Measurements from ENCODE around the gene STRN.

STRN gene

GRCh38 chr2:36823862-36824261, 142.5 kb downstream of the STRN start:
- no peak for ATAC-seq
- TF ChIP-seq TSHZ2 (CRISPR knock-in tag; IDR thresholded peaks at IDR 0.05) (no peak), ZNF8 (CRISPR knock-in tag; IDR thresholded peaks at IDR 0.05) (no peak), CSRNP3 (CRISPR knock-in tag; IDR thresholded peaks at IDR 0.05) (no peak), BACH2 (CRISPR knock-in tag; IDR thresholded peaks at IDR 0.05; ENCODE audit: borderline replicate concordance) (no peak), CREB5 (CRISPR knock-in tag; IDR thresholded peaks at IDR 0.05; ENCODE audit: low read depth) (no peak), PPARA (CRISPR knock-in tag; IDR thresholded peaks at IDR 0.05; ENCODE audit: borderline replicate concordance) (no peak), GLIS3 (CRISPR knock-in tag; IDR thresholded peaks at IDR 0.05) (no peak), ZFP30 (CRISPR knock-in tag; IDR thresholded peaks at IDR 0.05) (no peak), ZNF565 (CRISPR knock-in tag; conservative IDR thresholded peaks at IDR 0.05; ENCODE audit: low read depth) (no peak), ZC3H10 (CRISPR knock-in tag; IDR thresholded peaks at IDR 0.05) (no peak), POU6F1 (CRISPR knock-in tag; IDR thresholded peaks at IDR 0.05; ENCODE audit: borderline replicate concordance, low read depth) (no peak), ESRRG (CRISPR knock-in tag; IDR thresholded peaks at IDR 0.05) (no peak)

- no peak for ATAC-seq
- TF ChIP-seq TCF4 (CRISPR knock-in tag; IDR thresholded peaks at IDR 0.05; ENCODE audit: borderline replicate concordance), result no peak
- TF ChIP-seq POU6F1 (CRISPR knock-in tag; IDR thresholded peaks at IDR 0.05; ENCODE audit: borderline replicate concordance, low read depth), result no peak
- TF ChIP-seq ARNTL (CRISPR knock-in tag; IDR thresholded peaks at IDR 0.05; ENCODE audit: borderline replicate concordance, low read depth), result no peak
- TF ChIP-seq TSHZ2 (CRISPR knock-in tag; IDR thresholded peaks at IDR 0.05), result no peak
- TF ChIP-seq PPARA (CRISPR knock-in tag; IDR thresholded peaks at IDR 0.05; ENCODE audit: borderline replicate concordance), result no peak
- no peak for TF ChIP-seq ESRRG (CRISPR knock-in tag; IDR thresholded peaks at IDR 0.05)
- TF ChIP-seq PATZ1 (CRISPR knock-in tag; IDR thresholded peaks at IDR 0.05; ENCODE audit: borderline replicate concordance), result no peak
- no peak for TF ChIP-seq GLIS3 (CRISPR knock-in tag; IDR thresholded peaks at IDR 0.05)
- TF ChIP-seq ISL1 (CRISPR knock-in tag; IDR thresholded peaks at IDR 0.05), result no peak
- no peak for TF ChIP-seq ZNF565 (CRISPR knock-in tag; conservative IDR thresholded peaks at IDR 0.05; ENCODE audit: low read depth)
These were observed 145.3 kb downstream of the STRN start for GRCh38 chr2:36820942-36821605.
